Breast epithelium (tissue), 3 donors: ENCODE results near the gene AHDC1.

Experiments
- CTCF ChIP-seq, 3 donors: fragments of 450-650 bp; IDR thresholded peaks; one replicate each; pipeline ENCODE4 v1.5.1; 2016 to 2017; ENCODE audit warnings: antibody characterized with exemption in 3 of 3, mild to moderate bottlenecking in 3 of 3, moderate library complexity in 3 of 3
- POLR2A ChIP-seq: fragments of 450-650 bp; IDR thresholded peaks from one replicate; pipeline ENCODE4 v1.6.1; 2016; ENCODE audit warnings: antibody characterized with exemption, mild to moderate bottlenecking, moderate library complexity
- POLR2AphosphoS5 ChIP-seq, 3 donors: sonication (generic); formaldehyde crosslinking; IDR thresholded peaks; one replicate each; pipeline ENCODE4 v1.6.1; 2017; ENCODE audit warnings: antibody characterized with exemption in 3 of 3

GRCh38 chr1:27525296-27526272 is 78.4 kb downstream of the AHDC1 start:
- TF ChIP-seq POLR2A (no peak), POLR2AphosphoS5 (IDR thresholded peaks at IDR 0.05) (no peak), CTCF (IDR thresholded peaks at IDR 0.05) (no peak)
